GM13977 (cell line): ENCODE data around the gene NTHL1.
A peak's percentile ranks its signal among the peaks of the same experiment; 100 is the strongest.

Source experiments
- DNase-seq: peaks from one replicate; pipeline ENCODE4 v3.0.0; 2012; ENCODE audit warnings: low spot score
- in situ Hi-C: fragments of 300-500 bp; cut with MboI; formaldehyde crosslinking; loops from one replicate; pipeline ENCODE4 v1.12.0; 2022; ENCODE audit warnings: low sequenced_read_pairs, low pct_unique_long_range_greater_than_20kb, mixed read lengths, inconsistent platforms; ENCODE audit not compliant: unreplicated experiment
- TF ChIP-seq, protein P1 (sequence below): IDR thresholded peaks from 2 replicates; pipeline ENCODE4 v1.5.1; 2012; ENCODE audit warnings: mild to moderate bottlenecking, control low read depth; ENCODE audit not compliant: insufficient read depth; ENCODE audit errors: extremely low read depth, missing control alignments

The NTHL1 gene

DNA sequence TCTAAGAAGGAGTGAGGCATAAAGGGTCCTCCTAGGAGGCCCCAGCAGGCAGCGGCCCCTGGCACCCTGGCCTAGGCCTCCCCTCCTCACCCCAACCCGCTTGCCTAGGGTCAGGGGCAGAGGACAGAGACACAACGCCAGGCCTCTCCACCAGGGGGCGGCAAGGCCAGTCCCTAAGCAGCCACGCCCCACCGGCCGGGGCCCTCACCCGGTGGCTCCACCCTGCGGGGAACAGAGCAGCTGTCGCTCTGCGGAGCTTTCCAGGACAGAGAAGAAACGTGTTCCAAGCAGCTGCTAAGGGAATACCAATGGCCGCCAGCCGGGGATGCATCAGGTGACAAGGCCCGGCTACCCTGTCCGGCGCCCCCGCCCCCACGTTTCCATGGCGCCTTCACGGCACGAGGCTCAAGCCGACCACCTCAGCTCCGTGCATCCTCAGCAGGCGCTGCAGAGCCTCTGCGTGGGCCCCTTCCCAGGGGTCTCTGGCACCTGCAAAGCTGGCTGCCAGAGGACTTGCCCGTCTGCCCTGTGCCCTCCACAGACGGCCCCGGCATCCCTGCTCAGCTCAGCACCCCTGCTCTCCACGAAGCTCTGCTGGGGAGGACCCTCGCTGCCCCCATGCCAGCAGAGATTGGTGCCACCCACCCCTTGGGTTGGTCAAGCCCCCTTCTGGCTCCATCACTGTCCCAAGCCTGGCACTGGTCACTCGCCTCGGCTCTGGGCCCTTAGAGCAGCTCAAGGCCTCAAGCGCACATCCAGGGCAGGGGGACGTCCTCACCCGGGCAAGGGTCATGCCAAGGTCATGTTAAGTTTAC lies 43.6 kb downstream of the NTHL1 start:
- DNase-seq = peak; percentile 95
- in situ Hi-C loops = no loop called here
- TF ChIP-seq, protein P1, sequence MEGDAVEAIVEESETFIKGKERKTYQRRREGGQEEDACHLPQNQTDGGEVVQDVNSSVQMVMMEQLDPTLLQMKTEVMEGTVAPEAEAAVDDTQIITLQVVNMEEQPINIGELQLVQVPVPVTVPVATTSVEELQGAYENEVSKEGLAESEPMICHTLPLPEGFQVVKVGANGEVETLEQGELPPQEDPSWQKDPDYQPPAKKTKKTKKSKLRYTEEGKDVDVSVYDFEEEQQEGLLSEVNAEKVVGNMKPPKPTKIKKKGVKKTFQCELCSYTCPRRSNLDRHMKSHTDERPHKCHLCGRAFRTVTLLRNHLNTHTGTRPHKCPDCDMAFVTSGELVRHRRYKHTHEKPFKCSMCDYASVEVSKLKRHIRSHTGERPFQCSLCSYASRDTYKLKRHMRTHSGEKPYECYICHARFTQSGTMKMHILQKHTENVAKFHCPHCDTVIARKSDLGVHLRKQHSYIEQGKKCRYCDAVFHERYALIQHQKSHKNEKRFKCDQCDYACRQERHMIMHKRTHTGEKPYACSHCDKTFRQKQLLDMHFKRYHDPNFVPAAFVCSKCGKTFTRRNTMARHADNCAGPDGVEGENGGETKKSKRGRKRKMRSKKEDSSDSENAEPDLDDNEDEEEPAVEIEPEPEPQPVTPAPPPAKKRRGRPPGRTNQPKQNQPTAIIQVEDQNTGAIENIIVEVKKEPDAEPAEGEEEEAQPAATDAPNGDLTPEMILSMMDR = peak; percentile 98

DNA sequence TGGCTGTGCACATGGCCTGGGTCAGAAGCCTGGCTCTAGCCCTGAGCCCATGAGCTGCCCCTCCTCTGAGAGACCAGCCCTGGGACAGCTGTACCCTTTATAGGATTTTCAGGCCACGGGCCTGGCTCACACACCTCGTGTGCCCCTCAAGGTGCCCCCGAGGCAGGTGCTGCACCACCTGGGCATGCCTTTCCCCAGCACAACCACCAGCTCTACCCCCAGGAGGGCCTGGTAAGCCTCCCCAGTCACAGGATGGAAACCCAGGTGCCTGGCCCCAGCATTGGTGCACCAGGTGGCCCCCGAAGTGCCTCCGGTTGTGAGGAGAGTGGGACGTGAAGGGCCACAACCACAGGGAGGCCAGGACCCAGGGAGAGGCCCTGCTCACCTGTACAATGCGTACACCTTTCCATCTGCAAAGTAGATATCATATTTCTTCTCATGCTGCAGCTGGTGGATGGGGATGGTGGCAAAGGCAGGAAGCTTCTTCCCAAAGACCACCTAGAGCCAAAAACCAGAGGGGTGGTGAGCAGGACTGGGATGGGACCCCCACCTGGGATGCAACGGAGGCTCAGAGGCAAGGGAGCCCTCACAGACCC lies 44.3 kb downstream of the NTHL1 start:
- no peak for DNase-seq
- TF ChIP-seq, protein P1 = no peak
- in situ Hi-C loops = no loop called here

DNA sequence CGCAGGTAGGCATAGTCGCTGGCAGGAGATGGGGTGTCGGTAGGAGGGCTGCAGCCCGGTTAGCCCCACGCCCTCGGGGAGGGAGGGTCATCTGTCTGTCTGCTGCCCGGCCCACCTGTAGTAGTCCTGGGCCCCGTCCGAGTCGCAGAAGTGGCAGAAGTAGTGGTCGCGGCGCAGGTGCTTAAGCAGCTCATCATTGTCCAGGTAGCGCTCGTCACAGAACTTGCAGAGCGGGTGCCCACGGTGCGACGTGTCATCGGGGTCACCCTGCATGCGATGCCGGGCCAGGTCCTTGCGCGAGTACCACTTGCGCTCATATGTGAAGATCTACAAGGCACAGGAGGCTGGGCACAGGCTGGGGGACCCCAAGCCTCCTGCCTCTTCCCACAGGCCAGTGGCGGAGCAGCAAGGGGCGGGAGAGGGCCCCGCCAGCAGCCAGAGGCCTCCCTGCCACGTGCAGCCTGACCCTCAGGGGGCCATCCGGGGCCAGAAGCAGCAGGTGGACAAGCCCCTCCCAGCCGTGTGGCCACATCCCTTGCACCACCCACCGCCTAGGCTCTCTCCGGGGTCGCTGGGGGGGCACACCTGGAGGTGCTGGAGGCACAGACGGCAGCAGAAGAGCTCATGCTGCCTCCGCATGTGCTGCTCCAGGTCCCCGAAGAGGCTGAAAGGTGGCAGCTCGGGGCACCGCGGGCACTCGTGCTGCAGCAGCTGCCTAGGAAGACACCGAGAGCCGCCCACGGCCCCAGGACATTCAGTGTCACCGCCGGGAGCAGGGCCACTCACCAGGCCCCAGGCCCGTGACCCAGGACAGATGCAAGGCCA lies 45.0 kb downstream of the NTHL1 start:
- in situ Hi-C loops = no loop called here
- TF ChIP-seq, protein P1 = no peak

DNA sequence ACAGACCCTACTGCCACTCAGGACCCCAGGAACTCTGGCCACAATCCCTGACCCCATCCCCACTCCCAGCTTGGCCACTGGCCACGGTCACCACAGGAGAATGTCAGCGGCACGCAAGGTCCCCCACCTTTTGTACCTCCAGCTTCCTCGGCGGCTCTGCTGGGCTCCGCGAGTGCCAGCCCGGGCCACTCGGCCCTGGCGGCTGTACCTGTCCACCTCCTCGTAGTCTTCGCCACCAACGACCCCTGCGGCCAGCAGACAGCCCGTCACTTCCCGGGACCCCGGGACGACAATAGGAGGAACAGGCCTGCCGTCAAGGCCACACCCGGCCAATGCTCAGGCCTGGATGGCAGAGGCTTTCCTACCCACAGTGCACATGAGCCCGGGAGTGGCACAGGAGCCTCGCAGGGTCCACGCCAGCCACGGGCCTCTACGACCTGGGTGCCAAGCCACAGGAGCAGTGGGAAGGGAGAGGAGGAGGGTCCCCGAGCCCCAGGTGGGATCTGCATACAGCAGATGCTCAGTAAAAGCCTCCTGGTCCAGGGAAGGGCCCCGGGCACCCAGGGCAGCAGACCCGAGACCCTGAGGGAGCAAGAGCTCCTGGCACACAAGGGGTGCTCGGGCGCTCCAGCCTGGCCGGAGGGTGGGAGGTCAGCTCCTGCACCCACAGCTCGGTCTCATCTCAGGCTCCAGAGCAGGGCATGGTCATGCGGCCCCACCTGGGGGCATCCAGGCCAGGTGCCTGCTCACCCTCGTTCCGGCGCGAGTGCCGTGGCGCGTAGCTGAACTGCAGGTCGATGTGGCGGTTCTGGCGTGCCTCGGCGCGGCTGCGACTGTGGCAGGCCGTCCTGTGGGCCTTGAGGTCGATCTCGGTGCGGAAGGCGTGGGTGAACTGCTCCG lies 45.9 kb downstream of the NTHL1 start:
- no peak for DNase-seq
- TF ChIP-seq, protein P1 = no peak
- in situ Hi-C loops = no loop called here

More for the DNA sequence above, 45.0 kb downstream of the NTHL1 start:
- no peak for DNase-seq

DNA sequence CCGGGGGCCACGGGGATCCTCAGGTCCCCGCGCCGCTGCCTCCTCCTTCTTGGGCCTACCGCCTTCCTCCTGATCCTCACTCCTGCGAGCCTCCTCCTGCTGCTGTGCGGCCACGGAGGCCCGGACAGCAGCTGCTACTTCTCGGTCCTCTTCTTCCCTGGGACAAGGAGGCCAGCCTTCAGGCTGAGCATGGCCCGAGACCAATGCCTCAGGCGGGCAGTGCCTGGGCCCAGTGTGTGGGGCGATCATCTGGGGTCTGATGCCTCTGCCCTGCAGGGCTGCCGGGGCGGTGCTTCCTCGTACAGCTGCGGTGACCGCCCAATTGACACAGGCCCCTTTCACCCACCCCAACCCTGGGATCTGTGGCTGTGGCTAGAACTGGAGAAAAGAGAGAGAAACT lies 46.6 kb downstream of the NTHL1 start:
- TF ChIP-seq, protein P1 = no peak
- no peak for DNase-seq
- in situ Hi-C loops = no loop called here
